NCI-H2171 treated with DMSO at 0.1 percent for 48 hours (cell line): ENCODE measurements around the gene IFT81.
"Not testable (repeated sequence)": the region's sequence is repeated elsewhere in the genome, so short reads cannot be mapped to it uniquely, and the experiment has no call there.

Source experiments
- DNase-seq: peaks from one replicate; lab custom pipeline; 2025; lab: John Stamatoyannopoulos, UW

IFT81 gene

GRCh38 chr12:110203546-110203945 lies 79.4 kb downstream of the IFT81 start:
- no peak for DNase-seq

DNA sequence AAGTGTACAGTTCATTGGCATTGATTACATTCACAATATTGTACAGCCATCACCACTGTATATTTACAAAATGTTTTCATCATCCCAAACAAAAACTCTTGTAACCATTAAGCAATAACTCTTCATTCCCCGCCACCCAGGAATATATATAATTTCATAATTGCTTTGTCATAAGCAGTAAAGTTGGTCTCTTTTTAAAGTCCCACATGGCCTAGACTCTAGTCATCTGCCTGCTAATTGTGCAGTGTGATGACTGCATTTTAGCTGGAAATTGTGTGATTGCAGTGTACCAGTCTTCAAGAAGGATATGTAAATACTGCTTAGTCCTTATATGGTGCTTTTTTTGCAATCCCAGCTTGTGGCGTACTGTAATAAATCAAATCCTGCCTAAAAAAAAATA lies 81.8 kb downstream of the IFT81 start:
- no peak for DNase-seq

GRCh38 chr12:110211639-110212536 lies 87.7 kb downstream of the IFT81 start:
- not testable (repeated sequence) for DNase-seq

DNA sequence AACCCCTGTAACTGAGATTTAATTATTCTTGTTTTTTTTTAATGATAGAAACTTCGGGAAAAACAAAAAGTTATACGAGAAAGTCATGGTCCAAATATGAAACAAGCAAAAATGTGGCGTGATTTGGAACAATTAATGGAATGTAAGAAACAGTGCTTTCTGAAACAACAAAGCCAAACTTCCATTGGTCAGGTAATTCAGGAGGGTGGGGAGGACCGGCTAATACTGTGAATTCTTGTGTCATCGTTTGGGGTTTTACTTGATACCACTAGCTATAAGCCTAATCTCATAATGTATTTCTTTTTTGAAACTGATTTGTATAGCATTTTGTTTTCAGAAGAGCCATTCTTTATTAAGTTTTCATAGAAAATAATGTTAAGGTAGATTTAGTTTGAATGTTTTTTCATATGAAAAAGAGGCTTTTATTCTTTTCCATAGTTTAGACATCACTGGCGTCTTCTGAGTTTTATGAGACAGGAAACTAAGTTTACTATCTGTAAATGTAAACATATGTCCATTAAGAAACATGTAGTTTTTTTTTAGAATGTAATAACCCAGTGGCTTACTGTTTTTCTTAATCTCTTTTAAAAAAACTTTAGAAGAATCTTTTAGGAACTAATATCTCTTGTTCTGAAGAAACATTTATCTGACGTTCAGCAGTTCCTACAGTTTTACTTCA lies 94.0 kb downstream of the IFT81 start:
- DNase-seq, result no peak

GRCh38 chr12:110222027-110222426 lies 97.9 kb downstream of the IFT81 start:
- no peak for DNase-seq

DNA sequence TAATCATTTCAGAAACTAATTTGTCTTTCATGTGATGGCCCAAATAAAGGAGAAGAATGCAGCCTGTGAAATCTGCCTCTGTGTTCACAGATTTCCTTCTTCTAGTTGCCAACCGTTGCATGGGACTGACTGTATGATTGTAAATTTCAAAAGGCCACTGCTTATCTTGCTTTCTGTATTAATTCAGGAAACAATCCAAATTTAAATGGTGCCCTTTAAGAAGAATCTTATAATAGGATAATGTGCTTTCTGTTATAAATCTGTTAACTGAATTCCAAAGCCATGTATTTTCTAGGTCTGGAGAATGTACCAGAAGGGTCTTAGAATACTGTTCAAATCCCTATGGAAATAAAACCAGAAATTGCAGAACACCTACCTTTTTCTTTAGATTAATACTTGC lies 98.3 kb downstream of the IFT81 start:
- no peak for DNase-seq

DNA sequence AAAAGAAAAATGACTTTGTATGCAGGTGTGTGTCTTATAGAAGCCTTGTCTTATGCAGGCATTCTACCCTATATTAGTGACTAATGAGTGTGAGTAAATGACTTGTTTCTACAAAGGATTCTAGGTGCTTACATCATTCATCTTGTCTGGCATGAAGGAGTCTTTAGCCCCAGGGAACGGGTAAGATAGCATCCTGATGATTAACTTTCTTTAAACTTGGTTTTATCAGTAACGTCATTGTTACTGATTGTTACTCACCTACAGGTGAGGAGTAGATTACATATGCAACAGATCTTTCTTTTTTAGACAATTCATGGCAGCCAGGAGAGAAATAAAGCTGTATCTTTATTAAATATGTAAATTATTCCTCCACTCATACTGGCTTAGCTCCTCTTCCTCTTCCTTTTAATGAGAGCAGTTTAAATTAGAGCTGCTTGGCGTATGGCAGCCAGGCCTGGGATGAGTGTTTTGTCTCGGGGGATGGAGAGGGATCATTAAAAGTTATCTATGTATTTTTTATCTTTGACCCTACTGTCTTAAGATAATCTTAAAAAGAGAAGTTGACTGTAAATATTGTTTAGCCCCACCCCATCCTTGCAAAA lies 99.7 kb downstream of the IFT81 start:
- no peak for DNase-seq

- peak; percentile 31 for DNase-seq
Observed at GRCh38 chr12:110224379-110225304, 100.5 kb downstream of the IFT81 start.

DNA sequence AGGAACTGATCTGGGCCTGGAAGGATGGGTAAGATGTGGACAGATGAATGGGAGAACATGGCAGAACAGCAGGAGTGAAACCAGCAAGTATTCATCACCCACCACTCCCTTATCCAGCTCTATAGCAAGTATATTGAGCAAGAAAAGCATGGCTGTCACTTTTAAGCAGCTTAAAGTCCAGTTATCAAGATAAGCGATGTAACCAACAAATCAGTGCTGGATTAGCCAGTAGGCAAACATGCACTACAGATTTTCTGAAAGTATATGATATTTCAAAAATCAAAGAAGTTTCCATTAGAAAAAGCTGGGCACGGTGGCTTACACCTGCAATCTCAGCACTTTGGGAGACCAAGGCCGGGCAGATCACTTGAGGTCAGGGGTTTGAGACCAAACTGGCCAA lies 103.0 kb downstream of the IFT81 start:
- DNase-seq, result no peak

- DNase-seq, result not testable (repeated sequence)
Observed at GRCh38 chr12:110228348-110228747, 104.2 kb downstream of the IFT81 start.

DNA sequence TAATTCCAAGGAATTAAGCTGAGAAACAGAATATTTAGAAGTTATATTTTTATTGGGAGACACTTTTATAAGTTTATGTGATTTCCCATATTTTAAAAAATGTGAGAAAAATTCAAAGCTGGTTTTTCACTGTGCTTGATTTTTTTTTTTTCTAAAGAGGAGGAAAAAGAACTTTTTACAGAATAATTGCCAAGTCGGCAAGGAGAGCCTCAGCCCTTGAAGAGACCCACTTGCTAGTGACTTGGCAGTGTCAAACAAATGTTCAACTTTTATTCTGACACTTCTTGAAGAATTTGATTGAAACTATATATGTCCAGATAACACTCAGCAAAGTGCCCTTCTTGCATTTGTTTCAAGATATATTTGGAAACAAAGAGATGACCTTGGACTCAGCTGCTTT lies 104.6 kb downstream of the IFT81 start:
- DNase-seq, result no peak

DNA sequence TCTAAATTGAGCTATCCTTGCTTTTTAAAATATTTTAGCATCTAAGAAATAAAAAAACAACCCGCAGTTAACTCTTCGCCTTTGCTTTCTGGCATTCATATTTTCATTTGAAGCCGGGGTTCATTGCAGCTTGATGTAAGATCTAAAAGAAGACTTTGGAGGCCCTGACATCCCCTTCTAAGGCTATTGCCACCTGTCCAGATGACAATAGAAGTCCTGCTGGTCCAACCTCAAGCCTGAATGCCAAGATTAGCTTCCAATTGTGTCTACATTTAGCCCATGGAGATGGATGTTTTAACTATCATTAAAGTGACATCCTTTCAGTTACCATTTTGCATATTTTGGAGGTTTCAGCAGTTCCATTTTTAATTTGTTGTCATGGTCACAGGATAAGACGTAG lies 105.3 kb downstream of the IFT81 start:
- DNase-seq, result no peak

DNA sequence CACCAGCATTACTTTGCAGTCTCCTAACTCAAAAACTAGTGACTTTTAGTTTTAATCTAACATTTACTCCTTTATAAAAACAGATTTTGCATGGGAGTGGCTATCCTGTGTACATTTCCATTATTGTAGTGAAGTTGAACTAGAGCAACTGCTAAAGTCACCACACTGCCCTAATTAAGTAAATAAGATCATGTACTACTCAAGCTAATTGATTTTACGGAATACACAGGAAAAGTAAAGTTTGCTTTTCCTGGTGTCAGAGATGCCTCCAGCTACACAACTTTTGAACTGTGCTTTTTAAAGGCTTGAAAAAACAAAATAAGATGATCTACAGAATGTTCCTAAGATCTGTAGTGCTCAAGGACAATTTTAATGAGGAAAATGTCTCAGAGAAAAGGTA lies 106.5 kb downstream of the IFT81 start:
- DNase-seq, result no peak

DNA sequence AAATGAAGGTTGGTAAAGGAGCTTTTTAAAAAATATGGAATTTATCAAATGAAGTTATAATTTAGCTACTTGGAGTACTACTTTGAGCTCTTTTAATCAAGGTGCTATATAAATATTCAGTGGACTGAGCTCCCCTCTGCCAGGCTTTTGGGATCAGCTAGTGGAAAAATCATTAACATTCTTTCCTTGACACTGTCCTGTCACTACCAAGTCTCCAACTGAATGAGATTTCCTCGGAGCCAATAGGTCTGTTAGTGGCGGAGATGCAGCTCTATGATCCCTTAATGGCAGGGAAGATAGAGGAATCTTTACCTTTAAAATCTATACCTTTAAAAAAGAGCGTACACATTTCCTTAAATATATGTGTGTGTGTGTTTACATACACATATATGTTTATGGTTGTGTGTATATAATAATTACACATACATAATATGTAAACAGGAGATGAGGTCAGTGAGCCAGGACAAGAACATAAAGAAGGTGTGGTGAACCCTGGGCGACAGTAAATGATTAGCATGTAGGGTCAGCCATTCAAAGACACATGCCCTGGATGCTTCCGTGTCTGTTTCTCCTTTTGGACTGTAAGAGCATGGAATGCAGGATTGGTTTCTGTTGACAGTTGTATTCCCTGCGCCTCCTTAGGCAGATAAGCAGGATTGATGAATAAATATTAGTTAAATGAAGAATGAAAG lies 109.2 kb downstream of the IFT81 start:
- DNase-seq, result no peak

GRCh38 chr12:110234331-110234751 lies 110.2 kb downstream of the IFT81 start:
- DNase-seq, result no peak

- no peak for DNase-seq
Observed at GRCh38 chr12:110234755-110235154, 110.6 kb downstream of the IFT81 start.

DNA sequence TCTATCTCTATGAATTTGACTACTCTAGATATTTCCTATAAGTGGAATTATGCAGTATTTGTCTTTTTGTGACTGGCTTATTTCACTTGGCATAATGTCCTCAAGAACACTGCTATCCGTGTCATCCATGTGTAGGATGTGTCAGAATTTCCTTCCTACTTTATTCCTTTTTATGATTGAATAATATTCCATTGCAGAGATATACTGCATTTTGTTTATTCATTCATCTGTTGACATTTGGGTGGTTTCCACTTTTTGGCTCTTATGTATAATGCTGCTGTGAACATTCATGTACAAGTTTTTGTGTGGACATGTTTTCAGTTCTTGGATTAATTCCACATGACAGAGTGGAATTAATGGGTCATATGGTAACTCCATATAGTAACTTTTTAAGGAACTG lies 111.2 kb downstream of the IFT81 start:
- no peak for DNase-seq

DNA sequence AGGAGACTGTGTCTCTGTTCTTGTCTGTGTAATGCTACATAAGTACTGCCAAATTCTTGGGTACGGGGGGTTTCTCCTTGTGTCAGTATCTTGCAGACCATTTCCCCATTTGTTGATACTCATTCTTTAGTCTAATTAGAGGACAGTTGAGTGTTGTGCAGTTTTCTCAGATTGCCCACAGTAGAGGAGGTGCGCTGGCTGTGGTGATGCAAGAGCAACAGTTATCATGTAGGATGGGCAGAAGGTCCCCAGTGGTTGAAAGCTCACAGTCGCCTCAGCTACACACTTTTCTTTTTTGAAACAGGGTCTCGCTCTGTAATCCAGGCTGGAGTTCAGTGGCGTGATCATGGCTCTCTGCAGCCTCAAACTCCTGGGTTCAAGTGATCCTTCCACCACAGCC lies 119.1 kb downstream of the IFT81 start:
- DNase-seq, result no peak

GRCh38 chr12:110244372-110244771 lies 120.2 kb downstream of the IFT81 start:
- DNase-seq, result no peak

DNA sequence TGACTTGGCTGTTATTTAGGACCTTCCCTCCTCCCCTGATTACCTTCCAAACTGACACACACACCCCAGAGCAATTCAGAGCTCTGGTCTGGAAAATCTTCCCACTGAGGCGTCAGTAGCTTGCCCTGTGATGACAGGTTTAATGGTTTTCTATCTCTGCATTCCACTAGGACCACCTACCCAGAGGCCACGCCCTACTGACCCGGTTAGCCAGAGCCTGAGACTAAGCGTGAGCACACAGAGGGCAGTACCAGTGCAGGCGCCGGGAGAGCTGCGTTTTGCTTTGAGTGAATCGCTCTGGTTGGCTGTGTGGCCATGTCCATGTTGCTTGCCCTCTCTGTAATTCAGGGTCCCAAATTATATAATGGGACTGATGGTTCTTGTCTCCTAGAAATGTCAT lies 120.7 kb downstream of the IFT81 start:
- no peak for DNase-seq

DNA sequence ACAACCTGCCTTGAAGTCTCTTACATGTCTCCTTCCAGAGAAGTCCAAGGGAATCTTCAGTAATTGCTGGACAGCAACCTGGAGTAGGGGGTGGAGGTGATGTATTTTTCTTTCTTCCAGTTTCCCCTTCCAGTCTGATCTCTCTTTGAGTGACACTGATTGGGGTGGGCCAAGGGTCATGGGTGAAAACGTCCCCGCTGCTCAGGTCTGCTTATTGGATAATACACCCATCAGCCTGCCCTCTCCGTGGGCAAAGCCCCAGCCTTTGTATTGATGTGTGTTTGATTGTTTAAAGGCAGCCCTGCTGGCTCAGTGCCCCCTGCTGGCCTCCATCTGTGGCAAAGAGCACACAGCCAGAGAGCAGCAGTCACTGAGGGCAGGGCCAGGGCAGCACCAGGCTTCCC lies 121.2 kb downstream of the IFT81 start:
- no peak for DNase-seq
